Measurements from ENCODE around the gene PTPN23. TPM values are rescaled to one million over a fixed set of nuclear protein-coding genes. Genes with fewer than 3 reads are reported as not detected.

The PTPN23 gene
- total and polyA plus RNA-seq, 2 experiments from 2014 or later: 14.3 to 48.8 TPM

DNA sequence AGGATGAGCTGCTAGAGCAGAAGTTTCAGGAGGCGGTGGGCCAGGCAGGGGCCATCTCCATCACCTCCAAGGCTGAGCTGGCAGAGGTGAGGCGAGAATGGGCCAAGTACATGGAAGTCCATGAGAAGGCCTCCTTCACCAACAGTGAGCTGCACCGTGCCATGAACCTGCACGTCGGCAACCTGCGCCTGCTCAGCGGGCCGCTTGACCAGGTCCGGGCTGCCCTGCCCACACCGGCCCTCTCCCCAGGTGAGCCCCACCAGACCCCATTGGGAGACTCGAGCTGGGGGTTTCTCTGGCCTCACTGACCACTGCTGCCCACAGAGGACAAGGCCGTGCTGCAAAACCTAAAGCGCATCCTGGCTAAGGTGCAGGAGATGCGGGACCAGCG is 28.0 kb downstream of the PTPN23 start:
- no peaks in the 10 kb centered on the region for H3K27me3 ChIP-seq (ENCODE audit: insufficient read depth)
- TF ChIP-seq, protein P1, sequence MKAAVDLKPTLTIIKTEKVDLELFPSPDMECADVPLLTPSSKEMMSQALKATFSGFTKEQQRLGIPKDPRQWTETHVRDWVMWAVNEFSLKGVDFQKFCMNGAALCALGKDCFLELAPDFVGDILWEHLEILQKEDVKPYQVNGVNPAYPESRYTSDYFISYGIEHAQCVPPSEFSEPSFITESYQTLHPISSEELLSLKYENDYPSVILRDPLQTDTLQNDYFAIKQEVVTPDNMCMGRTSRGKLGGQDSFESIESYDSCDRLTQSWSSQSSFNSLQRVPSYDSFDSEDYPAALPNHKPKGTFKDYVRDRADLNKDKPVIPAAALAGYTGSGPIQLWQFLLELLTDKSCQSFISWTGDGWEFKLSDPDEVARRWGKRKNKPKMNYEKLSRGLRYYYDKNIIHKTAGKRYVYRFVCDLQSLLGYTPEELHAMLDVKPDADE (IDR thresholded peaks at IDR 0.05): no peak
- no peak for TF ChIP-seq POLR2AphosphoS5 (IDR thresholded peaks at IDR 0.05; ENCODE audit: low read depth)
- TF ChIP-seq STAT1 (IDR thresholded peaks at IDR 0.05; ENCODE audit: unreplicated experiment): no peak
- no peak for TF ChIP-seq CREB1 (CRISPR knock-in tag; IDR thresholded peaks at IDR 0.05; ENCODE audit: low read depth)
- TF ChIP-seq EZH2phosphoT487 (IDR thresholded peaks at IDR 0.05; ENCODE audit: unreplicated experiment): no peak
- DNase-seq (ENCODE audit: low spot score): no peak
- no peaks in the 10 kb centered on the region for H3K4me1 ChIP-seq (ENCODE audit: insufficient read depth)
- H3K9me3 Mint-ChIP-seq: no peaks in the 10 kb centered on the region
- H3K27ac Mint-ChIP-seq: no peak overlapping the region
- no peaks in the 10 kb centered on the region for H3K79me2 ChIP-seq (replicated peaks; ENCODE audit: insufficient read depth)
- ATAC-seq: no peak
- H3K4me3 Mint-ChIP-seq: no peak overlapping the region
- H3K27me3 Mint-ChIP-seq (ENCODE audit: insufficient read depth, low read depth, poor library complexity): peaks cover 26% of the 10 kb centered on the region
- H3K36me3 ChIP-seq (ENCODE audit: insufficient read depth): no peaks in the 10 kb centered on the region
- no peak overlapping the region for H3K27ac ChIP-seq (ENCODE audit: low read depth)
- H3K4me3 ChIP-seq: no peak overlapping the region
- peaks cover 38% of the 10 kb centered on the region for H3K36me3 Mint-ChIP-seq (ENCODE audit: low read depth)
- H3K4me2 ChIP-seq: no peak overlapping the region
- no peaks in the 10 kb centered on the region for H3K4me1 Mint-ChIP-seq
- H4K20me1 ChIP-seq (replicated peaks; ENCODE audit: insufficient read depth): peaks cover 6% of the 10 kb centered on the region
- H2AFZ ChIP-seq: no peak overlapping the region
- H3K9me2 ChIP-seq (ENCODE audit: insufficient read depth): no peaks in the 10 kb centered on the region
- 0 out of 2 replicates have a peak, but pooled peaks cover 9% of the 10 kb centered on the region for H3F3A ChIP-seq (replicated peaks; ENCODE audit: low read depth)

DNA sequence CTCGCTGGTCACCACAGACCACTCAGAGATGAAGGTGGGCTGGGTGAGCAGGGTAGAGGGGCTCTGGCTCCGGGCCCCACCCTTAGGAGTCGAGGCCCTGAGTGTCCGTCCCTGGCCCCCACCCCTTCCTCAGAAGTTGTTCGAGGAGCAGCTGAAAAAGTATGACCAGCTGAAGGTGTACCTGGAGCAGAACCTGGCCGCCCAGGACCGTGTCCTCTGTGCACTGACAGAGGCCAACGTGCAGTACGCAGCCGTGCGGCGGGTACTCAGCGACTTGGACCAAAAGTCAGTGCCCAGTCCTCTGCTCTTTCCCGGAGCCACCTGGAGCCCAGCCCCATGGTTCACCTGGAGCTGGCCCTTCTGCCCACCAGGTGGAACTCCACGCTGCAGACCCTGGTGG is 28.5 kb downstream of the PTPN23 start:
- Mint-ChIP-seq H3K27me3 (ENCODE audit: insufficient read depth, low read depth, poor library complexity) (peaks cover 26% of the 10 kb centered on the region), H3K4me1 (no peaks in the 10 kb centered on the region), H3K9me3 (no peaks in the 10 kb centered on the region), H3K27ac (no peak overlapping the region), H3K36me3 (ENCODE audit: low read depth) (peaks cover 41% of the 10 kb centered on the region), H3K4me3 (no peak overlapping the region)
- no peak overlapping the region for H3K27ac ChIP-seq (ENCODE audit: low read depth)
- no peaks in the 10 kb centered on the region for H3K27me3 ChIP-seq (ENCODE audit: insufficient read depth)
- ATAC-seq (no peak), DNase-seq (ENCODE audit: low spot score) (no peak)
- H3K9me2 ChIP-seq (ENCODE audit: insufficient read depth): no peaks in the 10 kb centered on the region
- H4K20me1 ChIP-seq (replicated peaks; ENCODE audit: insufficient read depth): peaks cover 3% of the 10 kb centered on the region; the same call in 1 of the 2 replicates
- H3K4me1 ChIP-seq (ENCODE audit: insufficient read depth): no peaks in the 10 kb centered on the region
- no peaks in the 10 kb centered on the region for H3K36me3 ChIP-seq (ENCODE audit: insufficient read depth)
- H2AFZ ChIP-seq: no peak overlapping the region
- H3K4me2 ChIP-seq: no peak overlapping the region
- TF ChIP-seq CREB1 (CRISPR knock-in tag; IDR thresholded peaks at IDR 0.05; ENCODE audit: low read depth): no peak
- TF ChIP-seq ZNF114 (CRISPR knock-in tag; IDR thresholded peaks at IDR 0.05): no peak
- H3K79me2 ChIP-seq (replicated peaks; ENCODE audit: insufficient read depth): no peaks in the 10 kb centered on the region
- no peak overlapping the region for H3K4me3 ChIP-seq
- H3F3A ChIP-seq (replicated peaks; ENCODE audit: low read depth): 0 out of 2 replicates have a peak, but pooled peaks cover 9% of the 10 kb centered on the region

DNA sequence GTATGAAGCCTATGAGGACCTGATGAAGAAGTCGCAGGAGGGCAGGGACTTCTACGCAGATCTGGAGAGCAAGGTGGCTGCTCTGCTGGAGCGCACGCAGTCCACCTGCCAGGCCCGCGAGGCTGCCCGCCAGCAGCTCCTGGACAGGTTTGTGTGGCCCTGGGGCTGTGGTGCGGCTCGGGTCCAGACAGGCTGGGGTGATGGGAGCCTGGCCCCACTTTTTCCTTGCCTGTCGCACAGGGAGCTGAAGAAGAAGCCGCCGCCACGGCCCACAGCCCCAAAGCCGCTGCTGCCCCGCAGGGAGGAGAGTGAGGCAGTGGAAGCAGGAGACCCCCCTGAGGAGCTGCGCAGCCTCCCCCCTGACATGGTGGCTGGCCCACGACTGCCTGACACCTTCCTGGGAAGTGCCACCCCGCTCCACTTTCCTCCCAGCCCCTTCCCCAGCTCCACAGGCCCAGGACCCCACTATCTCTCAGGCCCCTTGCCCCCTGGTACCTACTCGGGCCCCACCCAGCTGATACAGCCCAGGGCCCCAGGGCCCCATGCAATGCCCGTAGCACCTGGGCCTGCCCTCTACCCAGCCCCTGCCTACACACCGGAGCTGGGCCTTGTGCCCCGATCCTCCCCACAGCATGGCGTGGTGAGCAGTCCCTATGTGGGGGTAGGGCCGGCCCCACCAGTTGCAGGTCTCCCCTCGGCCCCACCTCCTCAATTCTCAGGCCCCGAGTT is 29.0 kb downstream of the PTPN23 start:
- H3K9me2 ChIP-seq (ENCODE audit: insufficient read depth): no peaks in the 10 kb centered on the region
- H3K4me2 ChIP-seq: no peak overlapping the region
- H3K79me2 ChIP-seq (replicated peaks; ENCODE audit: insufficient read depth): no peaks in the 10 kb centered on the region
- H3K4me1 Mint-ChIP-seq: no peaks in the 10 kb centered on the region
- peaks cover 3% of the 10 kb centered on the region; the same call in 1 of the 2 replicates for H4K20me1 ChIP-seq (replicated peaks; ENCODE audit: insufficient read depth)
- peaks cover 24% of the 10 kb centered on the region for H3K27me3 Mint-ChIP-seq (ENCODE audit: insufficient read depth, low read depth, poor library complexity)
- no peak overlapping the region for H3K4me3 ChIP-seq
- no peak overlapping the region for H2AFZ ChIP-seq
- DNase-seq (ENCODE audit: low spot score): no peak
- H3K4me1 ChIP-seq (ENCODE audit: insufficient read depth): no peaks in the 10 kb centered on the region
- no peak for ATAC-seq
- H3K27ac ChIP-seq (ENCODE audit: low read depth): no peak overlapping the region
- H3F3A ChIP-seq (replicated peaks; ENCODE audit: low read depth): 0 out of 2 replicates have a peak, but pooled peaks cover 14% of the 10 kb centered on the region
- H3K27me3 ChIP-seq (ENCODE audit: insufficient read depth): no peaks in the 10 kb centered on the region
- no peak overlapping the region for H3K27ac Mint-ChIP-seq
- peaks cover under 1% of the 10 kb centered on the region; the same call in 1 of the 3 replicates for H3K9me3 Mint-ChIP-seq
- no peaks in the 10 kb centered on the region for H3K36me3 ChIP-seq (ENCODE audit: insufficient read depth)
- no peak overlapping the region for H3K4me3 Mint-ChIP-seq
- H3K36me3 Mint-ChIP-seq (ENCODE audit: low read depth): peaks cover 45% of the 10 kb centered on the region
- TF ChIP-seq STAT1 (IDR thresholded peaks at IDR 0.05; ENCODE audit: unreplicated experiment) (no peak), CREB1 (CRISPR knock-in tag; IDR thresholded peaks at IDR 0.05; ENCODE audit: low read depth) (no peak), POLR2AphosphoS5 (IDR thresholded peaks at IDR 0.05; ENCODE audit: low read depth) (no peak), EZH2phosphoT487 (IDR thresholded peaks at IDR 0.05; ENCODE audit: unreplicated experiment) (no peak), NANOG (IDR thresholded peaks at IDR 0.05; ENCODE audit: borderline replicate concordance) (no peak), EZH2 (IDR thresholded peaks at IDR 0.05; ENCODE audit: low read depth, unreplicated experiment) (no peak), ZNF331 (CRISPR knock-in tag; IDR thresholded peaks at IDR 0.05; ENCODE audit: low read depth) (no peak), ZNF114 (CRISPR knock-in tag; IDR thresholded peaks at IDR 0.05) (no peak)
- TF ChIP-seq, protein P2, sequence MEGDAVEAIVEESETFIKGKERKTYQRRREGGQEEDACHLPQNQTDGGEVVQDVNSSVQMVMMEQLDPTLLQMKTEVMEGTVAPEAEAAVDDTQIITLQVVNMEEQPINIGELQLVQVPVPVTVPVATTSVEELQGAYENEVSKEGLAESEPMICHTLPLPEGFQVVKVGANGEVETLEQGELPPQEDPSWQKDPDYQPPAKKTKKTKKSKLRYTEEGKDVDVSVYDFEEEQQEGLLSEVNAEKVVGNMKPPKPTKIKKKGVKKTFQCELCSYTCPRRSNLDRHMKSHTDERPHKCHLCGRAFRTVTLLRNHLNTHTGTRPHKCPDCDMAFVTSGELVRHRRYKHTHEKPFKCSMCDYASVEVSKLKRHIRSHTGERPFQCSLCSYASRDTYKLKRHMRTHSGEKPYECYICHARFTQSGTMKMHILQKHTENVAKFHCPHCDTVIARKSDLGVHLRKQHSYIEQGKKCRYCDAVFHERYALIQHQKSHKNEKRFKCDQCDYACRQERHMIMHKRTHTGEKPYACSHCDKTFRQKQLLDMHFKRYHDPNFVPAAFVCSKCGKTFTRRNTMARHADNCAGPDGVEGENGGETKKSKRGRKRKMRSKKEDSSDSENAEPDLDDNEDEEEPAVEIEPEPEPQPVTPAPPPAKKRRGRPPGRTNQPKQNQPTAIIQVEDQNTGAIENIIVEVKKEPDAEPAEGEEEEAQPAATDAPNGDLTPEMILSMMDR (conservative IDR thresholded peaks at IDR 0.05; ENCODE audit: low read depth in 2 of 2): no peak
- TF ChIP-seq, protein P1 (IDR thresholded peaks at IDR 0.05): no peak

All from GM23338 (cell line).